Endometrial microvascular endothelial cells (primary cell): ENCODE results near the gene COX7B2. TPM values are rescaled to one million over a fixed set of nuclear protein-coding genes. Genes with fewer than 3 reads are reported as not detected.

Experiments
- in situ Hi-C: cut with HindIII; loops from 2 replicates; pipeline ENCODE4 v1.10.0; 2017; ENCODE audit warnings: low sequenced_read_pairs, low pct_unique_long_range_greater_than_20kb; ENCODE audit errors: inconsistent ontology term
- total RNA-seq: library from RNA; depleted of rRNA; stranded (reverse); fragments of >200 nt; gene quantifications from one replicate; pipeline ENCODE4 v1.2.3, GENCODE V29; 2015; ENCODE audit errors: inconsistent ontology term

The COX7B2 gene
- total RNA-seq, 1 donor from 2014 or later = not detected

DNA sequence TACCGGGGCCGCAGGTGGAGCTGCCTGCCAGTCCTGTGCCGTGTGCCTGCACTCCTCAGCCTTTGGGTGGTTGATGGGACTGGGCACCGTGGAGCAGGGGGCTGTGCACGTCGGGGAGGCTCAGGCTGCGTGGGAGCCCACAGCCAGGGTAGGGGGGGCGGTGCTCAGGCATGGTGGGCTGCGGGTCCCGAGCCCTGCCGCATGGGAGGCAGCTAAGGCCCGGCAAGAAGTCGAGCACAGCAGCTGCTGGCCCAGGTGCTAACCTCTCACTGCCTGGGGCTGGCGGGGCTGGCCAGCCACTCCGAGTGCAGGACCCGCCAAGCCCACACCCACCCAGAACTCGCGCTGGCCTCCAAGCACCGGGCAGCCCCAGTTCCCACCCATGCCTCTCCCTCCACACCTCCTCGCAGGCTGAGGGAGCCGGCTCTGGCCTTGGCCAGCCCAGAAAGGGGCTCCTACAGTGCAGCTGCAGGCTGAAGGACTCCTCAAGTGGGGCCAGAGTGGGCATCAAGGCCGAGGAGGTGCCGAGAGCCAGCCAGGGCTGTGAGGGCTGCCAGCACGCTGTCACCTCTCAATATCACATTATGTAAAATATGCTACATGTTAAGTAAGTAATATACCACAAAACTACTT is 104.1 kb downstream of the COX7B2 start:
- in situ Hi-C loops = no loop called here

- in situ Hi-C loops = no loop called here
Measured at GRCh38 chr4:46793036-46793435, 116.0 kb downstream of the COX7B2 start.

GRCh38 chr4:46781434-46782092 is 127.5 kb downstream of the COX7B2 start:
- in situ Hi-C loops = no loop called here

GRCh38 chr4:46765465-46765864 is 143.6 kb downstream of the COX7B2 start:
- in situ Hi-C loops = no loop called here

DNA sequence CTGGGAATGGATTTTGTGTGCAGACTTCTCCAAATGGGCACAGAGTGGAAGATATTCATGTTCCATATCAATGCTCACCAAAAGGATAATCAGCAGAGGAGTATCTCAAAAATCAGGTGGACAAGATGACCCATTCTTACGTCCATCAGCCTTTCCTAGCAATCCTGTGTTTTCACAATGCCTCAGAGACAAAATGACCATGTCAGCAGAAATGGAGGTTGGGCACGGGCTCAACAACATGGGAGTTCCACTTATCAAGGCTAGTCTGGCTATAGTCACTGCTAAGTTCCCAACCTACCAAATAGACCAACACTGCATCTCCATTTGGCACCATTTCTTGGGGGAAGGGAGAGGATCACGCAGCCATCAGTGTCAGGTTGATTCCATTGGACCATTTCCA is 179.0 kb downstream of the COX7B2 start:
- in situ Hi-C loops = no loop called here

GRCh38 chr4:46720055-46720454 is 189.0 kb downstream of the COX7B2 start:
- in situ Hi-C loops = no loop called here

GRCh38 chr4:46717950-46718349 is 191.1 kb downstream of the COX7B2 start:
- in situ Hi-C loops = no loop called here

DNA sequence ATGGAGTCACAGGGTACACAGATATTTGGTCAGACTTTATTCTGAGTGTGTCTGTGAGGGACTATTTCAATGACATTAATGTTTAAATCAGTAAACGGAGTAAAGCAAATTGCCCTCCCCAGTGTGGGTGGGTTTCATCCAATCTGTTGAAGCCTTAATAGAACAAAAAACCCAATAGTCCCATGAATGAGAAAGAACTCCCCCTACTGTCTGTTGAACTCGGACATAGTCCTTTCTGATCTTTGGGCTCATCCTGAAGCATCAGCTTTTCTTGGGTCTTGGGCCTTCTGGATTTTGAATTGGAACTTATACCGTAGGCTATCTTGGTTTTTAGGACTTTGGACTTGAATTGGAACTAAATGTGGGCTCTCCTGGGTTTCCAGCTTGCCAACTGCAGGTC is 193.6 kb downstream of the COX7B2 start:
- in situ Hi-C loops = no loop called here

- in situ Hi-C loops = no loop called here
Measured at GRCh38 chr4:46698891-46699290, 210.2 kb downstream of the COX7B2 start.

Other genes starting within 250 kb of the COX7B2 start
- not detected for gene GABRA4, start 84.3 kb upstream of the COX7B2 start, total RNA-seq
- gene GABRB1, start 122.3 kb upstream of the COX7B2 start, total RNA-seq = not detected